ENCODE results near the gene FRRS1.

DNA sequence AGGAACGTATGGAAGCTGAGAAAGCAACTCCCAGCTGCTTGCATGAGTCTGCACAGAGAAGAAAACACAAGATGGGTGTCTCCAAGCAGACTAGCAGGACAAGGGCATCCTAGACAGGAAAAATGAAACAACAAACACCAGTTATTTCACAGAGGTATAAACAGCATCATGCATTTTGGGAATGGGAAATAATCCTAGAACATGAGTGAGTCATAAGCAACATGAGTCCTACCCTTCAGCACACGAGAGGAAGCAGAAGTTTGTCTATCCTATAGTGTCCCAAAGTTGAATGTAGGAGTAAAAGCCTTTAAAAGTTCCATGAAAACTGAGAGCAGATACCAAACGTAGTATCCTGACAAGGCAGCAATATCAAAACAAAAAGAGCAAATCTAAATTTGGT lies 11.3 kb upstream of the FRRS1 start:
- TF ChIP-seq, protein P1, sequence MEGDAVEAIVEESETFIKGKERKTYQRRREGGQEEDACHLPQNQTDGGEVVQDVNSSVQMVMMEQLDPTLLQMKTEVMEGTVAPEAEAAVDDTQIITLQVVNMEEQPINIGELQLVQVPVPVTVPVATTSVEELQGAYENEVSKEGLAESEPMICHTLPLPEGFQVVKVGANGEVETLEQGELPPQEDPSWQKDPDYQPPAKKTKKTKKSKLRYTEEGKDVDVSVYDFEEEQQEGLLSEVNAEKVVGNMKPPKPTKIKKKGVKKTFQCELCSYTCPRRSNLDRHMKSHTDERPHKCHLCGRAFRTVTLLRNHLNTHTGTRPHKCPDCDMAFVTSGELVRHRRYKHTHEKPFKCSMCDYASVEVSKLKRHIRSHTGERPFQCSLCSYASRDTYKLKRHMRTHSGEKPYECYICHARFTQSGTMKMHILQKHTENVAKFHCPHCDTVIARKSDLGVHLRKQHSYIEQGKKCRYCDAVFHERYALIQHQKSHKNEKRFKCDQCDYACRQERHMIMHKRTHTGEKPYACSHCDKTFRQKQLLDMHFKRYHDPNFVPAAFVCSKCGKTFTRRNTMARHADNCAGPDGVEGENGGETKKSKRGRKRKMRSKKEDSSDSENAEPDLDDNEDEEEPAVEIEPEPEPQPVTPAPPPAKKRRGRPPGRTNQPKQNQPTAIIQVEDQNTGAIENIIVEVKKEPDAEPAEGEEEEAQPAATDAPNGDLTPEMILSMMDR (conservative IDR thresholded peaks at IDR 0.05) = no peak
- TF ChIP-seq ZFX (IDR thresholded peaks at IDR 0.05) = no peak

Data from C4-2B (cell line).